Measurements from ENCODE around the gene S100A7.
"Not testable (repeated sequence)": the region's sequence is repeated elsewhere in the genome, so short reads cannot be mapped to it uniquely, and the experiment has no call there.

S100A7 gene

GRCh38 chr1:153476491-153477093 is 16.1 kb upstream of the S100A7 start:
- DNase-seq (ENCODE audit: low read depth in 3 of 3) = no peak

GRCh38 chr1:153475282-153475681 is 14.8 kb upstream of the S100A7 start:
- DNase-seq (ENCODE audit: low read depth in 3 of 3) = no peak

- no peak for DNase-seq (ENCODE audit: low read depth in 3 of 3)
Observed at GRCh38 chr1:153474347-153474746, 13.9 kb upstream of the S100A7 start.

GRCh38 chr1:153470707-153471106 is 10.3 kb upstream of the S100A7 start:
- no peak for DNase-seq (ENCODE audit: low read depth in 3 of 3)

- no peak for DNase-seq (ENCODE audit: low read depth in 3 of 3)
Observed at GRCh38 chr1:153466908-153467307, 6.5 kb upstream of the S100A7 start.

GRCh38 chr1:153465811-153466636 is 5.6 kb upstream of the S100A7 start:
- peak; percentile 29 to 44 (median 43) for DNase-seq (ENCODE audit: low read depth in 3 of 3)

GRCh38 chr1:153462741-153463140 is 2.3 kb upstream of the S100A7 start:
- not testable (repeated sequence) for DNase-seq (ENCODE audit: low read depth in 3 of 3)

- no peak for DNase-seq (ENCODE audit: low read depth in 3 of 3)
Observed at GRCh38 chr1:153459655-153460054, 796 bp downstream of the S100A7 start.

GRCh38 chr1:153456396-153456795 is 4.1 kb downstream of the S100A7 start:
- DNase-seq (ENCODE audit: low read depth in 3 of 3) = no peak

- not testable (repeated sequence) for DNase-seq (ENCODE audit: low read depth in 3 of 3)
Observed at GRCh38 chr1:153448851-153449250, 11.6 kb downstream of the S100A7 start.

GRCh38 chr1:153447498-153448170 is 12.8 kb downstream of the S100A7 start:
- no peak for DNase-seq (ENCODE audit: low read depth in 3 of 3)

- no peak for DNase-seq (ENCODE audit: low read depth in 3 of 3)
Observed at GRCh38 chr1:153444078-153444477, 16.4 kb downstream of the S100A7 start.

- DNase-seq (ENCODE audit: low read depth in 3 of 3) = no peak
Observed at GRCh38 chr1:153443486-153443885, 17.0 kb downstream of the S100A7 start.

- DNase-seq (ENCODE audit: low read depth in 3 of 3) = no peak
Observed at GRCh38 chr1:153441238-153441755, 19.2 kb downstream of the S100A7 start.

- DNase-seq (ENCODE audit: low read depth in 3 of 3) = no peak
Observed at GRCh38 chr1:153439273-153439672, 21.2 kb downstream of the S100A7 start.

- no peak for DNase-seq (ENCODE audit: low read depth in 3 of 3)
Observed at GRCh38 chr1:153438599-153438998, 21.9 kb downstream of the S100A7 start.

- no peak for DNase-seq (ENCODE audit: low read depth in 3 of 3)
Observed at GRCh38 chr1:153437236-153437635, 23.2 kb downstream of the S100A7 start.

- DNase-seq (ENCODE audit: low read depth in 3 of 3) = no peak
Observed at GRCh38 chr1:153434746-153435455, 25.6 kb downstream of the S100A7 start.

GRCh38 chr1:153432874-153433681 is 27.4 kb downstream of the S100A7 start:
- no peak for DNase-seq (ENCODE audit: low read depth in 3 of 3)

- DNase-seq (ENCODE audit: low read depth in 3 of 3) = no peak
Observed at GRCh38 chr1:153431928-153432327, 28.5 kb downstream of the S100A7 start.

- no peak for DNase-seq (ENCODE audit: low read depth in 3 of 3)
Observed at GRCh38 chr1:153431427-153431826, 29.0 kb downstream of the S100A7 start.

All from stimulated activated CD4-positive, alpha-beta T cell treated with anti-CD3 and anti-CD28 coated beads, TNF-alpha, amount 100 ng/mL, for 4 hours (primary cell).